Mucosa of descending colon (tissue), 3 donors: ENCODE measurements around the gene MARK3. TPM values are rescaled to one million over a fixed set of nuclear protein-coding genes. Genes with fewer than 3 reads are reported as not detected.

ENCODE experiments used
- ATAC-seq: fragments of 200-7000 bp; cut with Tn5 transposase; one replicate; pipeline ENCODE4 v1.9.1; 2020; ENCODE audit warnings: mild to moderate bottlenecking, moderate library complexity
- DNase-seq, 3 donors: peaks; one replicate each; pipeline ENCODE4 v3.0.0-alpha.2; 2020
- H3K36me3 ChIP-seq: fragments of 200-600 bp; one replicate; pipeline ENCODE4 v1.8.0; 2021; ENCODE audit warnings: low read depth, mild to moderate bottlenecking
- H3K4me1 ChIP-seq: fragments of 200-600 bp; one replicate; pipeline ENCODE4 v1.8.0; 2021; ENCODE audit warnings: low read depth, mild to moderate bottlenecking
- H3K4me3 ChIP-seq: fragments of 200-600 bp; one replicate; pipeline ENCODE4 v1.8.0; 2021; ENCODE audit warnings: mild to moderate bottlenecking
- H3K9me3 ChIP-seq: fragments of 200-600 bp; one replicate; pipeline ENCODE4 v1.8.0; 2021; ENCODE audit warnings: mild to moderate bottlenecking
- CTCF ChIP-seq: fragments of 200-600 bp; IDR thresholded peaks from one replicate; pipeline ENCODE4 v1.8.0; 2022; ENCODE audit warnings: antibody characterized with exemption, mild to moderate bottlenecking
- intact Hi-C, 2 donors: fragments of 100-400 bp; cut with DNase I in 1 of 2; cut with micrococcal nuclease in 1 of 2; formaldehyde crosslinking; loops; one replicate each; pipeline versions ENCODE4 v1.11.0 to v1.11.1; 2022; cut with DNase I, micrococcal nuclease
- total RNA-seq, 3 donors: library from RNA; stranded (reverse); fragmentation: NEBNext Ultra II Directional in 2 of 3; extraction: Animal tissue kit (Norgen Biotek cat#: 25700) in 2 of 3; gene quantifications; one replicate each; pipeline versions ENCODE4 v1.2.1 to v1.2.4, GENCODE V29; 2021 to 2023
- donor health status: DM: no; HTN: no; CAD: no; lungs with moderate emphysema.
- donor health status: DM: no; HTN: no; CAD: no.
- donor health status: DM: no; HTN: yes; CAD: no.

The MARK3 gene
- total RNA-seq, 3 donors from 2014 or later: 60.8 to 85.7 (median 66.8) TPM

GRCh38 chr14:103550451-103551337 is 165.5 kb downstream of the MARK3 start:
- no peaks in the 10 kb centered on the region for H3K36me3 ChIP-seq
- H3K9me3 ChIP-seq: no peaks in the 10 kb centered on the region
- intact Hi-C loops: loop anchor here in 1 of 2 donors (10.0 kb wide), 1 partner anchor 46 kb away; no protein-coding TSS in a partner anchor
- ATAC-seq (peak; percentile 41), DNase-seq (peak in 1 of 3 donors; percentile 36)
- H3K4me1 ChIP-seq: peaks cover 11% of the 10 kb centered on the region
- TF ChIP-seq CTCF: no peak
- H3K4me3 ChIP-seq: no peak overlapping the region

- peak in 2 of 3 donors; percentile 28 to 60 for DNase-seq
- peaks cover 11% of the 10 kb centered on the region for H3K4me1 ChIP-seq
- no peaks in the 10 kb centered on the region for H3K9me3 ChIP-seq
- no peaks in the 10 kb centered on the region for H3K36me3 ChIP-seq
- ATAC-seq: no peak
- intact Hi-C loops: loop anchor here in 1 of 2 donors (10.0 kb wide), 1 partner anchor 47 kb away; no protein-coding TSS in a partner anchor
- no peak for TF ChIP-seq CTCF
- no peak overlapping the region for H3K4me3 ChIP-seq
These were observed 166.1 kb downstream of the MARK3 start for GRCh38 chr14:103551338-103551762.

- Histone ChIP-seq H3K36me3 (no peaks in the 10 kb centered on the region), H3K4me1 (peaks cover 9% of the 10 kb centered on the region), H3K4me3 (no peak overlapping the region), H3K9me3 (no peaks in the 10 kb centered on the region)
- ATAC-seq (peak; percentile 20), DNase-seq (peak in 1 of 3 donors; percentile 27)
- intact Hi-C loops: loop anchor here in 1 of 2 donors (10.0 kb wide), 1 partner anchor 47 kb away; no protein-coding TSS in a partner anchor
- no peak for TF ChIP-seq CTCF
These were observed 167.0 kb downstream of the MARK3 start for GRCh38 chr14:103552011-103552845.

- no peak for TF ChIP-seq CTCF
These were observed 167.6 kb downstream of the MARK3 start for GRCh38 chr14:103552846-103553210.

More at GRCh38 chr14:103552846-103553210, 167.6 kb downstream of the MARK3 start:
- Histone ChIP-seq H3K9me3 (no peaks in the 10 kb centered on the region), H3K36me3 (no peaks in the 10 kb centered on the region), H3K4me1 (peaks cover 9% of the 10 kb centered on the region), H3K4me3 (no peak overlapping the region)
- no peak for ATAC-seq
- no peak for DNase-seq
- intact Hi-C loops: loop anchor here in 1 of 2 donors (10.0 kb wide), 1 partner anchor 48 kb away; no protein-coding TSS in a partner anchor

Other genes with a start within 250 kb of the MARK3 start
- 100 to 1,000 TPM; 255 to 342 (median 314) TPM for gene EIF5, start 51.2 kb upstream of the MARK3 start, total RNA-seq
- 1,000 to 10,000 TPM; 1,316 to 3,346 (median 2,079) TPM for gene CKB, start 137.4 kb downstream of the MARK3 start, total RNA-seq
- gene TRMT61A, start 143.8 kb downstream of the MARK3 start, total RNA-seq: 10 to 100 TPM; 10.2 to 23.7 (median 10.5) TPM
- gene BAG5, start 177.2 kb downstream of the MARK3 start, total RNA-seq: 10 to 100 TPM; 26.1 to 29.9 (median 28.0) TPM
- 10 to 100 TPM; 29.3 to 47.3 (median 36.5) TPM for gene COA8, start 177.5 kb downstream of the MARK3 start, total RNA-seq
- 100 to 1,000 TPM in 2 of 3 donors, 10 to 100 TPM in 1; 99.3 to 188 (median 104) TPM for gene KLC1, start 243.8 kb downstream of the MARK3 start, total RNA-seq